HG02840 (cell line): ENCODE results near the gene HNMT.
"Not testable (repeated sequence)": the region's sequence is repeated elsewhere in the genome, so short reads cannot be mapped to it uniquely, and the experiment has no call there.

ENCODE experiments used
- ATAC-seq: cut with Tn5 transposase; IDR thresholded peaks from one replicate; pipeline ENCODE4 v1.9.1; 2021; ENCODE audit warnings: mild to moderate bottlenecking, moderate library complexity, moderate number of reproducible peaks; ENCODE audit not compliant: unreplicated experiment, low FRiP score

The HNMT gene

DNA sequence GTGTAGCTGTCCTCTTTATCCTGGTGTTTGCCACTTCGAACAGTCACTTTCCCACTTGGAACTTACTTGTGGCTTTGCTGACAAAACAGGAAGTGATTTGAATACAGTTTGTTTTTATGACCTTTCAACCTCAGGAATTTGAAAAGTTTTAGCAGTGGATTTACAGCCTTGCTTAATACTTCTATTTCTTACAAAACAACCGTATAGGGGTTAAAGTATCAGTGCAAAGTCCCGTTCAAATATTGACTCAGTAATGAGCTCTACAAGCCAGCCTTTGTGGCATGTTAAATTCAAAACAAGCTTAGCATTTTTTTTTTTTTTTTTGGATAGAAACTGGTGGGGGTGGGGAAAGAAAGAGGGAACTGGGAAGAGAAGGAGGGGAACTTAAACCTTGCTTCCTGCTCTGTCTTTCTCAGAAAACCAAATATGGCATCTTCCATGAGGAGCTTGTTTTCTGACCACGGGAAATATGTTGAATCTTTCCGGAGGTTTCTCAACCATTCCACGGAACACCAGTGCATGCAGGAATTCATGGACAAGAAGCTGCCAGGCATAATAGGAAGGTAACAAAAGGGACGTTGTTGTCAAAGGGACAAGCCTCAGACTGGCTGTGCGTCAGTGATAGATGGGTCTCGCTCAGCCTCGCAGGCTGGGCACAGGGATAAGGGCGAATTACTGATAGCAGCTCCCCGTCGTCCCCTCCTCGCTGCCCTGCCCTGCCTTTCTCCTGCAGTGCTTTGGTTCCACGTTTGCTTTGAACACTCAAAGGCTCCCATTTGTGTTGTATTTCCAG is at the start of gene HNMT:
HNMT (plus strand) TSS at position 408 of the 793 bp plus-strand sequence; CDS start at position 427, 19 bp downstream.
- ATAC-seq: no peak

DNA sequence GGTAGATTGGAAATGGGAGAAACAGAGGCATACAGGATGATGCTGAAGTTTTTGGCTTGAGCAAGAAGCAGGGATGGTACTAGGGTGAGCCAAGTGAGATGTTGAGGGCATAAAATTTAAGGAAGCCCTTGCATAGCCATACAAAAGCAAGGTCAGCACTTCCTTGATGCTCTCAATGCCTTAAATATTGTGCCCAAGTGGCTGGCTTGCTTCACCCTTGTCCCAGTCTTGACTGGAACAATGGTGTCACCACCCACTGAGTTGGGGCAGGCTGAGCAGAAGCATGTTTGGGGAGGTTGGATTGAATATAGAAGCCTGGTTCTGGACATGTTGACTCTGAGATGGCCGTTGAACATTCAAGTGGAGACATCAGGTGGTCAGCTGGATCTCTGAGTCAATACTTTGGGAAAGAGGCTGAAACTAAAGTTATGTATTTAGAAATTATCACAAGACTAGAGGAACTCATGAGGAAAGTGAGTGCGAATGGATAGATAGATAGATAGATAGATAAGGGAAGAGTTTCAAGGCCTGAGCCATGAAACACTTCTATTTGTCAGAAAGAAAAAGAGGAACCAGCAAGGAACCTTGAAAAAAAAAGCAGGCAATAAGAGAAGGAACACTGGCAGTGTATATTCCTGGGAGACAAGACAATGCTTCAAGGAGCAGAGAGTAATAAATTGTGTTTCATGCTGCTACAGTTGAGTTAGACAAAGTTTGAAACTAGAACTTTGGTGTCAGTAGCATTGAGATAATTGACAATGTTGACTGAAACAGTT is 43.0 kb upstream of the HNMT start:
- ATAC-seq: no peak

DNA sequence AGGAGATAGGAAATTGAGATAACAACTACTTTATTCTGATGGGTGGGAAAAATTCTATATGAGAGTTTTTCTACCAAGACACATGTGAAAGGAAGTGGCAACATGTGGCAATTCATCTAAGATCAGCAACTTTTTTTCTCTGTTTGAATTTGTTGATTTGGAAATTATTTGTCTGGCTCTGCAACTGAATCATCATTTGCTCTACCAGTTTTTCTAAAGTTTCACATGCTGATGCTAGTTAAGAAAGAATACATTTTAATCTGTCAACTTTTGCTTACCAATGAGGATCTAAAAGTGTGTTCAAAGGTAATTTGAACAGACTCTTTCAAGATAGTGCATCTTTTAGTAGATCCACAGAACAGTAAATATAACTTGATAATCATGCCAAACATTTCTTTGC is 42.1 kb upstream of the HNMT start:
- ATAC-seq: not testable (repeated sequence)

DNA sequence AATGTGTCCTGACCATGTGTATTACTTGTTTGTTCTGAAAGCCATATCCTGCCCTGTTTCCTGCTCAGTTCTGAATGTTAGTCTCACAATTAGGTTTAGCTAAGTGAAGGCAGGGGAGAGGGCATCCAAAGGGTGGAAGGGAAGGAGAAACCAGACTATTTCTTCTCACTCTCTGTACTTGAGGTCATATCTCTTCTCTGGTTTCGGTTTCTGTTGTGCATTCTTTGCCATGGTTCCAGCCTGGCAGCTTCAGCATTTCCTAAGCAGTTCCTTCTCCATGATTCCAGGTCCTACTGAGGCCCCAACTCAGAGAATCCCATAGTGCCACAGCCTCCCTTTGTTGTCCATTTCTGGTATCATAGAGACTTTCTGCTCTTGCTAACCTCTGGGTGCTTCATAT is 40.3 kb upstream of the HNMT start:
- ATAC-seq: no peak

DNA sequence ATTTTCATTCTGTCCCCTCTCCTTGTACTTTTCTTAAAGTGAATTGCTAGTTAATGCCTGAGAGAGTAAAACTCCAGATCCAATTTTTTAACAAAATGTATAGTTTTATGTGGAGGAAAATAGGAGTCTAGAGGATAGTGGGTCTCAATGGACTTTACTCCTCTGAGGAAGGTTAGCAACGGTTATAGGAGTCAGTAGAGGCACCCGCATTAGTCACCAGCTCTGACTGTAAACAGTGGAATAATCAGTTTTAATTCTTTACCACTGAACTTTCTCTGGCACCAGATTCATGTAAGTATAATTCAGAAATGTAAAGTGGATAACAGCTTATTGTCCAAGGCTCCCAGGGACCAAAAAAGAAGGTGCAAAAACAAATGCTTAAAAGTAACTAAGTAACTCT is 38.7 kb upstream of the HNMT start:
- no peak for ATAC-seq

DNA sequence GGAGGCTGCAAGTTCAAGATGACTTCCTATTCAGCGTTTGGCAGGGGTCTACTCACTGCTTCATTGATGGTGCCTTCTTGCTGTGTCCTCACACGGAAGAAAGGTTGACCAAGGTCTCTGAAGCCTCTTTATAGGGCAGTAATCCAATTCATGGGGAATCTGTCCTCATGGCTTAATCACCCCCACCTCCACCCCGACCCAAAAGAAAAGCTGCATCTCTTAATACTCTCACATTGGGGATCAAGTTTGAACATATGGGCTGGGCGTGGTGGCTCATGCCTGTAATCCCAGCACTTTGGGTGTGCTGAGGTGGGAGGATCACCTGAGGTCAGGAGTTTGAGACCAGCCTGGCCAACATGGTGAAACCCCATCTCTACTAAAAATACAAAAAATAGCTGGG is 36.4 kb upstream of the HNMT start:
- ATAC-seq: no peak

DNA sequence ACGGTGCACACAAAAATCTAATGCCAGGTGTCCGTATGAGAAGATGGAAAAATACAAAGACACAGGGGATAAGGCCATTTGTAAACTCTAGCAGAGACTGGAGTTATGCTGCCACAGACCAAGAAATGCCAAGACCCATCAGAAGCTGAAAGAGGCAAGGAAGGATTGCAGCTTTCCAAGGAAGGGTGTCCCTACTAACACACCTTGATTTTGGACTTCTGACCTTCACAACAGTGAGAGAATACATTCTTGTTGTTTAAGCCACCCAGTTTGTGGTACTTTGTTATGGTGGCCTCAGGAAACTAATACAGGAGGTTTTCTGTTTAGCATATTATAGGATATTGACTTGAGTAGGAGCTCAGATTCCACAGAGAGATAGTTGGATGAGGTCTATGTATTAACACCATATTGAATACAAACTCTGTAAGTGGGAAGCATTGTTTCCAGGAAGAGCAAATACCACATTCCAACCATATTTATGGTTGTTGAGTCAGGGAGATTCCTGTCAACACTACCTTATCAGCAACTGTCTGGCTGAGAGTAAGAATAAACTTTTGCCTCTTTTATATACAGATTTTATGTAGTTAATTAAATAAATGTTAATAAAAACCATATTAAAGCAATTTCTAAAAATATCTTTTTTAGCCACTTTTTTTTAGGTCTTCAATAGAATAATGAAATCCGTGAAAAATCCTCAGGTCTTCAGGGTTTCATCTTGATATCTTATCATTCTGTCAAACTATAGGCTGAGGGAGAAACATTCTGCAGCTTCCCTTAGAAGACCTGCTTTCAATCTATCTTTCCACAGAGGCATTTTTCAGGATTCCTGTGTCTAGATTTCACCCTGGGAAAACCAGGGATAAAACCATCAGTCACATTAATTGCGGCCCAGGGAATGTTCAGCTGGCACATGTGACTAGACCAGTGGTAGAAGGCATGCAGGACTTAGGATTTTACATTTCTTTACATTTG is 35.4 kb upstream of the HNMT start:
- ATAC-seq: no peak

DNA sequence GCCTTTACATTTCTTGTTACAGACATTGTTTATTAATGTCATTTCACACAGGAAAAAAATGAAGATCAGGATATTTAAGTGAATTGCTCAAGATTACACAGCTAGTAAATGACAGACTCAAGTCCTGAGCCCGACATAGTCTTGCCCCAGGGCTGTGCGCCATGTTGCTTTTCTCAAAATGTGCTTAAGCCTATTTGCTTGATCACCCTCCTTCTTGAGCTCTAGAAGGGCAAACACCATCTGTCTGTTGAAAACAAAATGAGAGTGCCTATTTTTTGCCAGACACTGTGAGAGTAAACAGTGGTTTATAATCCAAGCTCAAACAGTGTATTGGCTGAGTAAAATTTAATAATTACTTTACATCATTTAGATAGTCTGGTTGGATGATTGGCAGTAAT is 34.8 kb upstream of the HNMT start:
- no peak for ATAC-seq

DNA sequence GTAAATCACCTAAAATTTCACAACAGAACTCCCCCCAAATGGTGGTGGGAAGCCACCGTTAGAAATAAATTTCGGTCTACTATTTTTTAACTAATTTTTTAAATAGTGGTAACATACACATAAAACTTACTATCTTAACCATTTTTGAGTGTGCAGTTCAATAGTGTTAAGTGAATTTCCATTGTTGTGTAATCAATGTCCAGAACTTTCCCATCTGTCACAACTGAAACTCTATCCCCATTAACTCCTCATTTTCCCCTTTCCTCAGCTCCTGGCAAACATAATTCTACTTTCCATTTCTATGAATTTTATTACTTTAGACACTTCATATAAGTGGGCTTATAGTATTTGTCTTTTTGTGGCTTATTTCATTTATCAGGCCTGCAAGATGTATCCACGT is 34.1 kb upstream of the HNMT start:
- no peak for ATAC-seq

DNA sequence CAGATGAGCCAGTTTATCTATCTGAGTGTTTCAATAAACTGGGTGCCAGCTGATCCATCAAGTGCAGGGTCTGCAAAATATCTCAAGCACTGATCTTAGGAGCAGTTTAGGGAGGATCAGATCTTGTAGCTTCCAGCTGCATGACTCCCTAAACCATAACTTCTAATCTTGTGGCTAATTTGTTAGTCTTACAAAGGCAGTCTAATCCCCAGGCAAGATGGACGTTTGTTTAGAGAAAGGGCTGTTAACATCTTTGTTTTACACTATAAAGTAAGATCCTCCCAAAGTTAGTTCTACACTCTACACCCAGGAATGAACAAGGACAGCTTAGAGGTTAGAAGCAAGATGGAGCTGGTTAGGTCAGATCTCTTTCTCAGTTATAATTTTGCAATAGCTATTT is 28.7 kb upstream of the HNMT start:
- ATAC-seq: no peak

DNA sequence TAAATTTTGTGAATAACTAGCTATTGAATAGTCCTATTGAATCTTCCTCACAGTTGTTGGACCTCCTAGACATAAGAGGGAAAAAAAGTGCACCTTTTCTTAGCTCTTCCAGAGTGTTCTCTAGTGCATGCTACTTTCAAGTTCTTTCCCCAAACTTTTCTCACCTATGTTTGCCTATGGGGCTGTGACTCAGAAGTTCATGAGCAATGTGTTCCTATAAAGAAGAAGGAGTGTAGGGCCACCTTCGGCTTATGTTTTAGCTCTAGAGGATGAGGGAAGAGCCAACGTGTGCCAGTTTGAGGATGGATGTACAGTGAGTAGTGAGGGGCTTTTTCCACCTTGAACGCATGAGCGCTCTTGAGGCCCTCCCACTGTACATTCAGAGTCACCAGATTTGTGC is 27.0 kb upstream of the HNMT start:
- no peak for ATAC-seq

DNA sequence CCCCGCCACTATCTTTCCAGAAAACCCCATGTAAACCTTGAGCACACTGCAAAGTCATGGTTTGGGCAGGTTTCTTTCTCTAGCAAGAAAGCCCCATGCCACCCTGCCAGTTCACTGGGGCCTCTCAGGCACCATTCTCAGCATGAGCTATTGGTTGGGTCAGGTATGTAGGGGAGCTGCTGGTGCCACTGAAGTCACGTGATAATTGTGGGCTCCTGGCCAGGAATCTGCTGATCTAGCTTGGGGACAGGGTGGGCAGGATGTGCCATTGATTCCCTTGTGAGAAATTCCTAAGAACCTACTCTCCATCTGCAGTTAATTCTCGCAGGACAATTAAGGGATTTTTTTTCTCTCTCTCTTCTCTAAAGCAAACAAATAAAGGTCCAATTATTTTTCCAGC is 26.5 kb upstream of the HNMT start:
- ATAC-seq: no peak

DNA sequence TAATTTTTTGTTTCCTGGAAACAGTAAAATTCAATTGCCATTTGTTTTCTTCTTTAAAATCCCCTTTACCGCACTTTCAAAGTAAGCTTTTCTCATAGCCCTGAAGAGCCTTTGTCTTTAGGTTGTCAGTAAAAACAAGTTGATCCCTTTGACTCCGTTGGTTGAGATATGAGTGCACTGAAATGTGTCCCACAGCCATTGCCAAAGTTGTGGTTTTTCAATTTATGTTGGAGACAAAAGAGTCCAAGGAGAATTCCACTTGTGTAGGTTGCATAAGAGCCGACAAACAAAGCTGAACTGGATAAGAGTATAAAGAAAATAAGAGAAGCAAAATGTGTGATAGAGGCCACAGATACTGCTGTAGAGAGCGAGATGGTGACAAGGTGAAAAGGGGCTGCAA is 26.1 kb upstream of the HNMT start:
- ATAC-seq: no peak

DNA sequence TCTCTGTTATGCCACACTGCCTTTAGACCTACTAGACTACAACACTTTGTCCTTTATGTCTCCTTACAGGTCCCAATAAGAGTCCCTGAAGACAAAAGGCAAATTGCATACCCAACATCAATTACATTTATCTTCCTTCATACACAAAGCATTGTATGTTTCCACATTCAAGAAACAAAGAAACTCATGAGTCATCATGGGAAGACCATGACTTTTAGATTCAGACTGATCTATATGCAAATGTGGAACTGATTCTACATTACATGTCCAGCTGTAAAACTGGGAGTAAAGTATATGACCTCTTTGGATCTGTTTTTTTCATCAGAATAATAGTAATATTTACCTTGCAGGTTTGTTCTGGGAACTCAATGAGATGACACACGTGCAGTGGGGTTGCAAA is 25.2 kb upstream of the HNMT start:
- no peak for ATAC-seq

DNA sequence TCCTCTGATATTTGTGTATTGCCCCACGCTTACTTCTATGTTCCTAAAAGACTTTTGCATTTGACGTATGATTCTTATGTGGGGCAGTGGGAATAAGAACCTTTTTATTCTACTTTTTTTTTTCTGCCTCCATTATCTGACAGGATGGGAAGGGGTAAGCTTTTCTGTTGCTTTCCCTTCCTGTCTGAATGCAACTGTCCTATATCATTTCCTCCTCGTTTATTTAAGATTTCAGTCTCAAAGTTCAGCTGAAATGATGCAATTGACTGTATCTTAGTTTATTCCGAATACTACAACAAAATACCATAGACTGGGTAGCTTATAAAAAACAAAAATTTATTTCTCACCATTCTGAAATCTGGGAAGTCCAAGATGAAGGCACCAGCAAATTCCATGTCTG is 24.1 kb upstream of the HNMT start:
- no peak for ATAC-seq

DNA sequence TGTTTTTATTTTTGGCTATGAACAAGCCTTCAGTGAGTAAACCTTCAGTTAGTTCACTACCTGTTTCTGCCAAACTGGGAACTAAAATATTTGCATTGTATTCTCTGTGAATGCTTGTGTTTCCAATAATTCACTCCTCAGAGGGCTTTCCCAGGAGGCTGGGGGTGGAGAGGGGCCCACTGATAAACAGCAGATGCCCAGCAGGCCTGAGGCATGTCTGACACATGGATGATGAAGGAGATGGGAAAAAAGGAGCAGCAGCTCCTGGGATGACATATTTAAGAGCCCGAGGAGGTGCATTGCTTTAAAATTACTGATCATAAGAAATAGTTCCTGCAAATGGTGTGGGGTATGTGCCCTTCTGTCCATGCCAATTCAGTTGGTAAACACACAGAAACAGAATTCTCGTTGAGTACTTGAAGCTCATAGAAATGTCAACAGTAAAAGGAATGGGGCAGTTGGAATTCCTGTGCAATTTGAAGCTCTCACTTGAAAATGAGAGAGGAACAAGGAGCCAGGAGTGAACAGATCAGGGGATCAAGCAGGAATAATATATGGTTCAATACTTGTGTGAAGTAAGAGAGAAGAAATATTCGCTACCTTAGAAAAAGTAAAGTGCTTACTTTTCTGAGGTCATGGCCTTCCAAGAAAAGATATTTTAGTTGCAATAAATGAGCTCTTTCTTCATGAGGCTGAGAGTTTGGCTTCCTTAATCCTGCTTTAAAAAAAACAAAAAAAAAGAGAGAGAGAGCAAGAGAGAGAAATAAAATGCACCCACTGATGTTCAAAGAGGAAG is 22.0 kb upstream of the HNMT start:
- ATAC-seq: no peak

DNA sequence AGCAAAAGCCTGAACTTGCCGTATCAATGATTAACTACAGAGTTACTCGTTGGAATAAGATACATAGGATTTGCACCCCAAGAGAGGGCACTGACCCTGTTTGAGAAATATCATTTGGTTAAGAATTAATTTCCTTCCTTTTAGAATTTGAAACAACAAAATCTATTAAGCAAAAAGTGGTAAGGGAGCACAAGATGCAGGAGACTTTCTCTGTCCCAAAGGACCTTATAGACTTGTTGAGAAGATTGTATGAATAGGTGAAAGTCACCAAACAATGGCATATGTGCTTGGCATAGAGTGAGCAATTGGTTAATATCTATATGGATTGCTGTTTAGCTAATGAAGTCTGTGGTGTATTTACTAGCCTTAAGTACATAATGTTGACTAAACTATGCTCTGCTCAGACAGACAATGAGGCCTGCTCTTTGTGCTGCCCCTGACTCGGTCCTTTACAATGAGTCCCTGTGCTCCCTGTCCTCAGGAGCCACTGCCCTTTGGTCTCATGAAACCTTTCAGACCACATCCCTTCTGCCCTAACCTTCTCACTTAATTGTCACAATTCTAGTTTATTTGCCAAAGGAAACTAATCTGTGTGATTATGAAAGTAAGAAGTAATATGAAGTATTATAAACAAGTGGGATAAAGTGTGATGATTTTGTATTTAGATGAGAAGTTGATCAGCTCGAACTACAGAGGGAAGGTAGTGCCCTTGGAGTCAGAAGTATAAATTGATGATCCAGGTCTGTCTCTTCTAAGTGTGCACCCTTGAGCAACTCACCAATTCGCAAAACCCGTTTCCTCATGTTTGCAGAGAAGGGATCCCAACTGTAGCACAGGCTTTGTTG is 21.2 kb upstream of the HNMT start:
- ATAC-seq: no peak

DNA sequence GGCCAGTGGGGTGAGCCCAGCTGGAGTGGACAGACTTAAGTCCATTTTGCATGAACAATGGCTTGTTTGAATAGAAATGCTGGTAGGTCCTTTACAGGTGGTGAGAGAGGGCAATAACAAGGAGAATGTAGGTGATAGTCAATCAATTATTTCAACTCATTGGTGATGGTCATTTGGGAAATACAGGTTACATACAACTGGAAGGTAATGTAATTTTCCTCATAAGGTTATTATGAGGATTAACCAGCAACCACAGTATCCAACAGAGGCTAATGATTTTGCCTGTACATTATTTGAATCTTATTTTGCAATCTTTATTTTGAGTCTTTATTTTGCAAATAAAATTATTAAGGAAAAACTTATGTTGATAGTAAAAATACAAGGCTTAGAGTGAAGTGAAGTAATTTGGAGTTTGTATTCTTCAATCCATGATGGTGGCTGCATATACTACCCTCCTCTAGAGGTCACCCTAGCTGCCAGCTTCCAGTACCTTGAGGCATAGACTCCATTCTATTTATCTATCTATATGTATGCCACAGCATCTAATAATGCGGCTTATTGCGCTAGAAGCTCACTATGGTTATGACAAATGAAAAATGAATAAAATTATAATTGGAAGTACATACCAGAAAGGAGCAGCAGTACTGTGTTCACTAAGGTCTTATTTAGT is 20.5 kb upstream of the HNMT start:
- ATAC-seq: no peak

DNA sequence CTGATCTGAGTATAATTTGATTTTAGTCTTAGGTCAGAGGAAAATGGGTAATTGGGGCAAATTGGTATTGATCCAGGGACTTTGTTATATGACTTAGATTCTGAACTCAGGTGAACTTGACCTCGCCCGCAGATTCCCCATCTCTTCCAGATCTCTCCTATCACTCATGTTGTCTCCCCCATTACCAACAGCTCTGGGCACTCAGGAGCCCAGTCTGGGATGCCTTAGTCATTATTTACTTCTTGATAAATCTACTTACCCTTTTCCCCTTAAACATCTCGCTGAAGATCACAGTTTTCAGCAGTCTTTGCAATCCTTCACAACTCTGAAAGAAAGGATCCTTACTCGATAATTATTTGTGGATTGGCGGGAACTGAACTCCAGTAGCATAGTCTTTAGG is 19.6 kb upstream of the HNMT start:
- no peak for ATAC-seq
